NCI-H2227 (cell line): ENCODE data around the gene CTTNBP2.

ENCODE experiments used
- DNase-seq: peaks from one replicate; lab custom pipeline; 2025; ENCODE audit not compliant: unreplicated experiment; lab: John Stamatoyannopoulos, UW

The CTTNBP2 gene

GRCh38 chr7:117824592-117824991, 48.6 kb downstream of the CTTNBP2 start:
- DNase-seq: no peak

GRCh38 chr7:117819558-117819957, 53.7 kb downstream of the CTTNBP2 start:
- DNase-seq: no peak

- no peak for DNase-seq
These were observed 55.0 kb downstream of the CTTNBP2 start for GRCh38 chr7:117818232-117818631.

GRCh38 chr7:117816727-117817126, 56.5 kb downstream of the CTTNBP2 start:
- DNase-seq: no peak

GRCh38 chr7:117811696-117812095, 61.5 kb downstream of the CTTNBP2 start:
- no peak for DNase-seq

GRCh38 chr7:117810642-117811512, 62.4 kb downstream of the CTTNBP2 start:
- peak; percentile 27 for DNase-seq

GRCh38 chr7:117809958-117810357, 63.3 kb downstream of the CTTNBP2 start:
- DNase-seq: no peak

GRCh38 chr7:117808910-117809705, 64.1 kb downstream of the CTTNBP2 start:
- no peak for DNase-seq

GRCh38 chr7:117808341-117808757, 64.9 kb downstream of the CTTNBP2 start:
- peak; percentile 92 for DNase-seq

GRCh38 chr7:117807676-117808075, 65.6 kb downstream of the CTTNBP2 start:
- DNase-seq: peak; percentile 25

- no peak for DNase-seq
These were observed 67.2 kb downstream of the CTTNBP2 start for GRCh38 chr7:117806011-117806410.

GRCh38 chr7:117805241-117805640, 68.0 kb downstream of the CTTNBP2 start:
- no peak for DNase-seq

GRCh38 chr7:117803476-117803875, 69.8 kb downstream of the CTTNBP2 start:
- no peak for DNase-seq

GRCh38 chr7:117802660-117803059, 70.6 kb downstream of the CTTNBP2 start:
- DNase-seq: no peak

- DNase-seq: no peak
These were observed 72.4 kb downstream of the CTTNBP2 start for GRCh38 chr7:117800841-117801240.

- DNase-seq: no peak
These were observed 72.8 kb downstream of the CTTNBP2 start for GRCh38 chr7:117800406-117800805.

- DNase-seq: no peak
These were observed 76.4 kb downstream of the CTTNBP2 start for GRCh38 chr7:117796889-117797288.

- DNase-seq: no peak
These were observed 79.3 kb downstream of the CTTNBP2 start for GRCh38 chr7:117793976-117794375.

- DNase-seq: no peak
These were observed 79.7 kb downstream of the CTTNBP2 start for GRCh38 chr7:117793521-117793920.

- DNase-seq: no peak
These were observed 81.1 kb downstream of the CTTNBP2 start for GRCh38 chr7:117791877-117792780.

GRCh38 chr7:117790731-117791130, 82.5 kb downstream of the CTTNBP2 start:
- no peak for DNase-seq
